Osteoblast (primary cell): Measurements from ENCODE around the gene GAREM1. TPM values are rescaled to one million over a fixed set of nuclear protein-coding genes. Genes with fewer than 3 reads are reported as not detected.

ENCODE experiments used
- DNase-seq: peaks from one replicate; pipeline ENCODE4 v3.0.0; 2011; ENCODE audit warnings: low spot score, mixed read lengths; ENCODE audit not compliant: insufficient read length; ENCODE audit errors: missing footprints
- H2AFZ ChIP-seq: 2 replicates; pipeline ENCODE4 v1.6.0; 2011; ENCODE audit warnings: mild to moderate bottlenecking, low read length
- H3K27ac ChIP-seq: 2 replicates; pipeline ENCODE4 v1.5.1; 2011; ENCODE audit warnings: mild to moderate bottlenecking, low read depth, low read length, moderate library complexity
- H3K27me3 ChIP-seq: 2 replicates; pipeline ENCODE4 v1.6.0; 2012; ENCODE audit warnings: mild to moderate bottlenecking, control low read depth, inconsistent platforms, low read length, moderate library complexity; ENCODE audit not compliant: insufficient read depth
- H3K36me3 ChIP-seq: 2 replicates; pipeline ENCODE4 v1.5.1; 2011; ENCODE audit warnings: mild to moderate bottlenecking, low read length, control low read depth, moderate library complexity; ENCODE audit not compliant: insufficient read depth
- H3K4me1 ChIP-seq: 2 replicates; pipeline ENCODE4 v1.5.1; 2011; ENCODE audit warnings: mild to moderate bottlenecking, low read length, control low read depth, moderate library complexity; ENCODE audit not compliant: insufficient read depth
- H3K4me2 ChIP-seq: 2 replicates; pipeline ENCODE4 v1.6.0; 2011; ENCODE audit warnings: mild to moderate bottlenecking, low read length; ENCODE audit not compliant: insufficient read depth
- H3K4me3 ChIP-seq: fragments of 200-600 bp; sonication (generic); 3 replicates; pipeline ENCODE4 v1.5.1; 2012; ENCODE audit warnings: mild to moderate bottlenecking, low read length, inconsistent platforms; ENCODE audit not compliant: insufficient read depth
- H3K79me2 ChIP-seq: 2 replicates; pipeline ENCODE4 v1.6.0; 2012; ENCODE audit warnings: mild to moderate bottlenecking, low read length, control low read depth, inconsistent platforms; ENCODE audit not compliant: insufficient read depth
- H3K9me3 ChIP-seq: 2 replicates; pipeline ENCODE4 v1.5.1; 2011; ENCODE audit warnings: low read depth, low read length, control low read depth
- H4K20me1 ChIP-seq: 2 replicates; pipeline ENCODE4 v1.6.0; 2012; ENCODE audit warnings: mild to moderate bottlenecking, low read length, control low read depth; ENCODE audit not compliant: insufficient read depth
- CTCF ChIP-seq: IDR thresholded peaks from 2 replicates; pipeline ENCODE4 v1.5.1; 2011; ENCODE audit warnings: mild to moderate bottlenecking, low read depth, low read length, moderate library complexity; ENCODE audit errors: extremely low read depth
- total RNA-seq: library from RNA; depleted of rRNA; stranded (reverse); fragments of >200 nt; gene quantifications from 2 replicates; pipeline ENCODE4 v1.2.3, GENCODE V29; 2012

The GAREM1 gene
- total RNA-seq, 1 donor = 3.6 TPM

DNA sequence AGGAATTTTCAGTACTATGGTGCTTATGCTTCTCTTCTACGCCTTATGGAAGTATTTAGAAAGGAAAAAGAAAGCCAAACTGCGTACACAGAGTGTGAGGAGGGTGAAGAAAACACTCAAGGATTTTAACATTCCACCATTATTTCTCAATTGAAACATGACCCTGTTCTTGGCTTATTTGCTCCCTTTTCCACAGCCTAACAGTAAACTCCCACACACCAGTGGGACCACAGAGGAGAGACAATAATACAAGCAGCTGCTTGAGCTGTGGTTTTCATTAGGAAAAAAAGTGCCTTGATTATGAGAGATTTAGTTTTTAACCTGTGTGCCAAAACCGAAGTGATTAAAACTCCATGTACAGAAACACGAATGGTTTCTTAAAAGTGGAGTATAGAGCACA is 146.5 kb downstream of the GAREM1 start:
- Histone ChIP-seq H2AFZ (peak overlapping the region; percentile 43), H3K4me1 (peaks cover 25% of the 10 kb centered on the region), H3K27ac (peak overlapping the region; percentile 17), H3K36me3 (no peaks in the 10 kb centered on the region), H3K4me2 (peak overlapping the region; percentile 18), H4K20me1 (no peaks in the 10 kb centered on the region), H3K4me3 (peak overlapping the region; percentile 1), H3K79me2 (no peaks in the 10 kb centered on the region), H3K9me3 (no peaks in the 10 kb centered on the region), H3K27me3 (no peaks in the 10 kb centered on the region)
- no peak for DNase-seq
- no peak for TF ChIP-seq CTCF

GRCh38 chr18:32321826-32322225 is 148.9 kb downstream of the GAREM1 start:
- no peaks in the 10 kb centered on the region for H3K9me3 ChIP-seq
- H3K4me3 ChIP-seq = no peak overlapping the region
- no peak overlapping the region for H3K27ac ChIP-seq
- no peak for TF ChIP-seq CTCF
- no peak overlapping the region for H3K4me2 ChIP-seq
- H3K4me1 ChIP-seq = peaks cover 25% of the 10 kb centered on the region
- H3K27me3 ChIP-seq = no peaks in the 10 kb centered on the region
- no peaks in the 10 kb centered on the region for H3K79me2 ChIP-seq
- H4K20me1 ChIP-seq = no peaks in the 10 kb centered on the region
- H3K36me3 ChIP-seq = no peaks in the 10 kb centered on the region
- no peak for DNase-seq
- no peak overlapping the region for H2AFZ ChIP-seq

- Histone ChIP-seq H3K4me2 (no peak overlapping the region), H4K20me1 (no peaks in the 10 kb centered on the region), H3K36me3 (no peaks in the 10 kb centered on the region), H3K79me2 (no peaks in the 10 kb centered on the region), H2AFZ (no peak overlapping the region), H3K27ac (no peak overlapping the region), H3K27me3 (no peaks in the 10 kb centered on the region), H3K9me3 (no peaks in the 10 kb centered on the region), H3K4me3 (no peak overlapping the region), H3K4me1 (peaks cover 18% of the 10 kb centered on the region)
- no peak for DNase-seq
- no peak for TF ChIP-seq CTCF
These were observed 151.6 kb downstream of the GAREM1 start for GRCh38 chr18:32319084-32319483.

DNA sequence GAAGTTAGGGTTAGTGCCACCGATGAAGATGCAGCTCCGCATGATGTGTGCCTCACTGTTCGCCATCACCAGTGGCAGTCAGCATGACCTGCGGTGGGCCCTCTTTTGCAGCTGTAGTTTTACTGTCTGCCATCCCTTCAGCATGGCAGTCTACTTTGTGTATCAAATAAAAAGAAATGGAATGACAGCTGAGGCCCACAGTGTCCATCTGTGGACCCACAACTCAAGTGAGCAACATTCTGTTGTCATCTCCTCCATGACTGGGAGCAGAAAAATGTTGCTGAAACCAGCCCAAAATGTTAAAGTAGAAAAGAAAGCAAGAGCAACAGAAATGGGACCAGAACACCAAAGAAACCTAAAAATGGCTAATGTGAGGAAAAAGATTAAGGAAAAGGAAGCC is 152.1 kb downstream of the GAREM1 start:
- no peaks in the 10 kb centered on the region for H3K9me3 ChIP-seq
- no peaks in the 10 kb centered on the region for H4K20me1 ChIP-seq
- H3K4me3 ChIP-seq = no peak overlapping the region
- no peaks in the 10 kb centered on the region for H3K36me3 ChIP-seq
- TF ChIP-seq CTCF = no peak
- H3K27me3 ChIP-seq = no peaks in the 10 kb centered on the region
- peak overlapping the region; percentile 64 for H3K27ac ChIP-seq
- no peak overlapping the region for H3K4me2 ChIP-seq
- no peak for DNase-seq
- no peak overlapping the region for H2AFZ ChIP-seq
- H3K79me2 ChIP-seq = no peaks in the 10 kb centered on the region
- peaks cover 16% of the 10 kb centered on the region for H3K4me1 ChIP-seq
